GM10248 (cell line): ENCODE measurements around the gene PRDM16.

Experiments
- CTCF ChIA-PET: fragments of 300-600 bp; sonication (Branson Sonifier 250); formaldehyde crosslinking; extraction: SDS; loops from one replicate; lab custom pipeline; 2021; ENCODE audit warnings: antibody characterized with exemption; lab: Yijun Ruan, JAX
- POLR2A ChIA-PET: fragments of 350-650 bp; sonication (Branson Sonifier 250); formaldehyde crosslinking; extraction: SDS; loops from one replicate; lab custom pipeline; 2020; ENCODE audit warnings: antibody characterized with exemption; lab: Yijun Ruan, JAX
- DNase-seq: peaks from one replicate; pipeline ENCODE4 v3.0.0; 2012; ENCODE audit errors: extremely low spot score
- TF ChIP-seq, protein P1 (sequence below): IDR thresholded peaks from 2 replicates; pipeline ENCODE4 v1.5.1; 2012; ENCODE audit warnings: mild to moderate bottlenecking, low read depth; ENCODE audit errors: extremely low read depth, missing control alignments, control extremely low read depth

PRDM16 gene

DNA sequence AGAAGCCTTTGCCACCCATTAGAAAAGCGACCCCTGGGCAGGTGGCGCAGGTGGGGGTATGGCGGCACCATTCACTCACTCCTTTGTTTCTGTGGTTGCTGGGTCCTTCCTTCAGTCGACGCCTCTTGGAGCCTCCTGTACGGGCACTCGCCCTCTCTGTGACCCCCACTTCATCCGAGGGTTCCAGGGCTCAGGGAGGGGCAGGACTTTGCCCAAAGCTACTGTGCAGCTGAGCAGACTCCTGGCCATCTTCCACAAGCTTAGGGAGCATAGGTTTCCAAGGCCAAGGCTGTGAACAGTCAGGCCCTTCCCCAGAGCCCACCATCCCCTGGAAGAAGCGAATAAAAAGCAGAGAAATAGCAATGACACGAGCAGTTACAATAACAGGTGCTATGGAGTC, 194.8 kb downstream of the PRDM16 start:
- POLR2A ChIA-PET = no interaction called here
- TF ChIP-seq, protein P1, sequence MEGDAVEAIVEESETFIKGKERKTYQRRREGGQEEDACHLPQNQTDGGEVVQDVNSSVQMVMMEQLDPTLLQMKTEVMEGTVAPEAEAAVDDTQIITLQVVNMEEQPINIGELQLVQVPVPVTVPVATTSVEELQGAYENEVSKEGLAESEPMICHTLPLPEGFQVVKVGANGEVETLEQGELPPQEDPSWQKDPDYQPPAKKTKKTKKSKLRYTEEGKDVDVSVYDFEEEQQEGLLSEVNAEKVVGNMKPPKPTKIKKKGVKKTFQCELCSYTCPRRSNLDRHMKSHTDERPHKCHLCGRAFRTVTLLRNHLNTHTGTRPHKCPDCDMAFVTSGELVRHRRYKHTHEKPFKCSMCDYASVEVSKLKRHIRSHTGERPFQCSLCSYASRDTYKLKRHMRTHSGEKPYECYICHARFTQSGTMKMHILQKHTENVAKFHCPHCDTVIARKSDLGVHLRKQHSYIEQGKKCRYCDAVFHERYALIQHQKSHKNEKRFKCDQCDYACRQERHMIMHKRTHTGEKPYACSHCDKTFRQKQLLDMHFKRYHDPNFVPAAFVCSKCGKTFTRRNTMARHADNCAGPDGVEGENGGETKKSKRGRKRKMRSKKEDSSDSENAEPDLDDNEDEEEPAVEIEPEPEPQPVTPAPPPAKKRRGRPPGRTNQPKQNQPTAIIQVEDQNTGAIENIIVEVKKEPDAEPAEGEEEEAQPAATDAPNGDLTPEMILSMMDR = no peak
- CTCF ChIA-PET = no interaction called here

DNA sequence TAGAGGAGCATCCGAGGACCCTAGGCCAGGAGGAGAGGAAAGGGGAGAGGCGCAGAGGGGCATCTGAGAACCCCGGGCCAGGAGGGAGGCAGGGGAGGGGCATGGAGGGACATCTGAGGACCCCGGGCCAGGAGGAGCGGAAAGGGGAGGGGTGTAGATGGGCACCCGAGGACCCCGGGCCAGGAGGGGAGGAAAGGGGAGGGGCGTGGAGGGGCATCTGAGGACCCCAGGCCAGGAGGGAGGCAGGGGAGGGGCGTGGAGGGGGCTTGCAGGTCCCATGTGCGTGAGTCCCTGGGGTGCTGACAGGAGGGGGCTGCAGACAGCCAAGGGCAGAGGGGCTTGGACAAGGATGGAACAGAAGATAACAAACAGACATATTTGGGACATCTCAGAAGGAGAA, 195.5 kb downstream of the PRDM16 start:
- ChIA-PET CTCF (no interaction called here), POLR2A (no interaction called here)
- DNase-seq = no peak
- TF ChIP-seq, protein P1 = no peak

More for the DNA sequence above, 194.8 kb downstream of the PRDM16 start:
- no peak for DNase-seq

DNA sequence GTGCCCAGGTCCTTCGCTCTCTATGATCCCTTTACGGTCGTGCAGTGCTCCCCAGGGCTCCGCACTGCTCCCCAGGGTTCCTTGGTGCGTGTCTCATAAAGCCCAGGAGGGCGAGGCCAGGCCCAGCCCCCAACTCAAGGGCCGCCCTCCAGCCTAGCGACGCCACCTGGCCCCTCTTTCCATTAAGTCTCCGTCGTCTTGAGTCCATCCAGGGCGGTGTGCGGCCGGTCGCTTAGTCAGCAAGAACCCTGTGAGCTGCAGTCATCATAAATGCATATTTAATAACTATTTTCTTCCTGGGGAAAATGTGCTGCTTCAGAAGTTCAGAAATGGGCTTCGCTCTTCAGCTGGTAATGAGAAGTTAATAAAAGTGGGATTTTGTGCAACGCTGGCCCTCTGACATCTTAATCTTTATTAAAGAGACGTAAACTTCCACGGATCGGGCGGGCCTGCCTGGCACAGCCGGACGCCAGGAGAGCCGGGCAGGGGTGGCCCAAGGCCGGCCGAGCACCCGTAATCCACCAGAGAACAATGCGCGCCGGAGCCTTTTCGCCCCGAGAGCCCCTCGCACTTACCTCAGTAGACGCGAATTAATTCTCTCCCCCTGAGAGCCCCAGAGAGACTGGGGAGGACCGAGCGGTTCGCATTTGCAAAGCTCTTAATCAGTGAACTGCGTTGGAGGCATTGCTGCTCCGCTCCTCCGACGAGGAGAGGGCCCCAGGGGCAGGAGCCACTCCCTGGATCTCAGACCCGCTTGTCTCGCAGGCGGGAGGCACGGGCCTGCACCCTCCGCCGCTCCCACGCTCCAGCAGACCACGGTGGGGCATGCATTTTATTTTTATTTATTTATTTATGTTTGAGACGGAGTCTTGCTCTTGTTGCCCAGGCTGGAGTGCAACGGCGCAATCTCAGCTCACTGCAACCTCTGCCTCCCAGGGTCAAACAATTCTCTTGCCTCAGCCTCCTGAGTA, 197.1 kb downstream of the PRDM16 start:
- TF ChIP-seq, protein P1 = no peak
- CTCF ChIA-PET = no interaction called here
- POLR2A ChIA-PET = no interaction called here
- no peak for DNase-seq

DNA sequence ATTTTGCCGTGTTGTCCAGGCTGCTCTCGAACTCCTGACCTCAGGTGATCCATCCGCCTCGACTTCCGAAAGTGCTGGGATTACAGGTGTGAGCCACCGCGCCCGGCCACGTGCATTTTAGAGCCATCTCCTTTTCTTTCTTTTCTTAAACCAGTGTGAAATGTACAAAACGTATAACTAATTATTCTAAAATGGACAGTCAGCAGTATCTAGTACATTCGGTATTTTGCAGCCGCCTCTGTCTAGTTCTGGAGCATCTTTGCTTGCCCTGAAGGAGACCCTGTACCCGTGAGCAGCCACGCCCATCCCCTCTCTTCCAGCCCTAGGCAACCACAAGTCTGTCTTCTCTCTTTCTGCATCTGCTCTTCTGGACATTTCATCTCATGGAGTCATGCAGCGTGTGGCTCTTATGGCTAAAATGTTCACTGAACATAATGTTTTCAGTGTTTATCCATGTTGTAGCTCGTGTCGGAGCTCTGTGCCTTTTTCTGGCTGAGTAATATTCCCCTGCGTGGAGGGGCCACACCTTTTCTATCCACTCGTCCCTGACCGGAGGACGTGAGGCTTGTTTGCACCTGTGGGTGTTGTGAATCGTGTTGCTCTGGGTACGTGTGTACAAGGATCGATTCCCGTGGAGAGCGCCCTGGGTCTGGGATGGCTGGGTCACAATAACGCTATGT, 198.0 kb downstream of the PRDM16 start:
- no peak for DNase-seq
- CTCF ChIA-PET = no interaction called here
- TF ChIP-seq, protein P1 = no peak
- POLR2A ChIA-PET = no interaction called here

DNA sequence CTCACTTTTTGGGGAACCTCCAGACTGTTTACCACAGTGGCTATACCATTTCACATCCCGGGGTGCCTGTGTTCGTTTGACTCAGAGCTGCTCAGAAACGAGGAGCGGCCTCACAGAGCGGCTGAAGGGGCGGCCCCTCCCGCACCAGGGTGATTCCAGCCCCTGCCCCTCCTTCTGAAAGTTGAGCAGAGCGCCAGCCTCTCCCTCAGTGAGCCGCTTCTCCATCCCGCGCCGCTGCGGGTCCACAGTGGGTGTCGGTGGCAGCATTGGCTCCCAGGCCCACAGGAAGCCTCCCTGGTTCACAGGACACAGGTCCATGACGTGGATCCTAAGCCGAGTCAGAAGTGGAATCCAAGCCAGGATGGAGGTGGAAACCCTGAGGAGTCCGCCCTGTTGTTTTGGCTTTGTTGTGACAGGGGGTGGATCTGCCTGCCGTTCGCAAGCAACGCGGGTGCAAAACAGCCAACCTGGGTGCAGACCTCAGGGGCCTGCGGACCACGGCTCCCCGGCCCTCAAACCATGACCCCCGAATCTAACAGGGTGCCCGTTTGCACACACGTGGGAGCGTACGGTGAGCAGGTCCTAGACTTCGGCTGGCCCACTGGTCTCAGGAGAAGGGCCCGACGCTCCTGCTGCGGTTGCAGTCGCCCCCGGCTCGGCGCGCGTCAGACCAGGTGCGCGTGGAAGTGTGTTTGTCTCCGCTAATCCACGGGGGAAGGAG, 198.7 kb downstream of the PRDM16 start:
- ChIA-PET CTCF (no interaction called here), POLR2A (no interaction called here)
- DNase-seq = no peak
- TF ChIP-seq, protein P1 = no peak

DNA sequence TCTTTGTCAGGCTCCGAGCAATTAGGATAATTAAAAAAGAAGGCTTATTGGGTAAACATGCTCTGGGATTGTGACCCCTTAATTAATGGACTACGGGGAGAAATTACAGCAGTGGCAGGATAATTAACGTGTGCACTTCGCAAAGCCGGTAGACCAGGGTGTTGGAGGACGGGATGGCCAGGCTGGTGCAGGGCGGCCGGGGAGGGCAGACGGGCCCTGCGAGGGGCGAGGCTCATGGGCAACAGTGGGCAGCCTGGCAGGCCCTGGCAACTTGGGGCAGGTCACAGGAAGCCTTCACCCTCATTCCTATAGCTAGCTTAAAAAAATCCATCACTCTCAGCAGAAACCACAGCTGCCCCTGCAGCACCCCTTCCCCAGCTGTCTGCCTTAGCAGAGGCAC, 199.3 kb downstream of the PRDM16 start:
- TF ChIP-seq, protein P1 = no peak
- no peak for DNase-seq
- ChIA-PET CTCF (no interaction called here), POLR2A (no interaction called here)
